ENCODE measurements around the gene PPP2R2B. TPM values are rescaled to one million over a fixed set of nuclear protein-coding genes. Genes with fewer than 3 reads are reported as not detected.

PPP2R2B gene
- total and polyA plus RNA-seq, 11 donors = 0.03 to 2.9 (median 0.30) TPM; not detected in 1

DNA sequence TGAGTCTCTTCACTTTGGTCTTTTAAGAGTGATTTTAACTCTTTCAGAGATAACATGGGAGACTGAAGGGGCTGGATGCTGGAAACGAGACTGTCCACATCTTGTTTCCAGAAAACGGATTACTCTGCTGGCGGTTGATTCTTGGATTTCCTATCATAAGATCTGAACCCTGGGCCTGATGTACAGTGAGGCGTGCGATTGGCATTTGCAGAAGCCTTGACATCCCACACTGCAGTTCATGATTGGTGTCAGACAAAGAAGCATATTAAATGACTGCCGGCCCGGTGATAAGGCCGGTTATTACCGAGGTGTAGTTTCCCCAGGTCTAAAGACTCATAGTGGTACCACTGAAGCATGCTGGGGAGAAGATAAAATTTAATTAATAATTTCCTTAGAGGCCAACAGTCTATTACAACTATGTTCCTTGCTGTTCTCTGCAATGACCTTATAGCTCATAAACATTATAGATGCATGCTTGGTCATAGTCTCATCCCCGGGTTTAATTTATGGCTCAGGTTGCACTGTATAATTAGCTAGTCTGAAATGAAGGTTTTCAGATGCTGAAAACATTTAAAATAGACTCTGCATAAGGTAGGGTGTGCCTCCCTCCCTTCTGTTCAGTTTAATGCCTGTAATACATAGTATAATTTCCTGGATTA is 99.2 kb downstream of the PPP2R2B start:
- no peaks in the 10 kb centered on the region for H3K27me3 ChIP-seq
- DNase-seq (no peak), ATAC-seq (no peak)
- WGBS, 4 donors = 72 to 81% (median 79%) methylated on average over 10 of the region's 10 CpGs
- TF ChIP-seq, protein P1, sequence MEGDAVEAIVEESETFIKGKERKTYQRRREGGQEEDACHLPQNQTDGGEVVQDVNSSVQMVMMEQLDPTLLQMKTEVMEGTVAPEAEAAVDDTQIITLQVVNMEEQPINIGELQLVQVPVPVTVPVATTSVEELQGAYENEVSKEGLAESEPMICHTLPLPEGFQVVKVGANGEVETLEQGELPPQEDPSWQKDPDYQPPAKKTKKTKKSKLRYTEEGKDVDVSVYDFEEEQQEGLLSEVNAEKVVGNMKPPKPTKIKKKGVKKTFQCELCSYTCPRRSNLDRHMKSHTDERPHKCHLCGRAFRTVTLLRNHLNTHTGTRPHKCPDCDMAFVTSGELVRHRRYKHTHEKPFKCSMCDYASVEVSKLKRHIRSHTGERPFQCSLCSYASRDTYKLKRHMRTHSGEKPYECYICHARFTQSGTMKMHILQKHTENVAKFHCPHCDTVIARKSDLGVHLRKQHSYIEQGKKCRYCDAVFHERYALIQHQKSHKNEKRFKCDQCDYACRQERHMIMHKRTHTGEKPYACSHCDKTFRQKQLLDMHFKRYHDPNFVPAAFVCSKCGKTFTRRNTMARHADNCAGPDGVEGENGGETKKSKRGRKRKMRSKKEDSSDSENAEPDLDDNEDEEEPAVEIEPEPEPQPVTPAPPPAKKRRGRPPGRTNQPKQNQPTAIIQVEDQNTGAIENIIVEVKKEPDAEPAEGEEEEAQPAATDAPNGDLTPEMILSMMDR (IDR thresholded peaks at IDR 0.05) = no peak
- no peak for TF ChIP-seq POLR2A (IDR thresholded peaks at IDR 0.05)
- no peak overlapping the region for H3K4me3 ChIP-seq
- H3K4me1 ChIP-seq = no peaks in the 10 kb centered on the region
- H3K9me3 ChIP-seq = peaks cover 0 to 18% (median 0%) of the 10 kb centered on the region in 12 donors
- H3K36me3 ChIP-seq = no peaks in the 10 kb centered on the region
- no peak overlapping the region for H3K27ac ChIP-seq
- intact Hi-C loops (cut with DNase I) = no loop called here

- no peaks in the 10 kb centered on the region for H3K4me1 ChIP-seq
- no peak overlapping the region for H3K27ac ChIP-seq
- no peak for DNase-seq
- intact Hi-C loops (cut with DNase I) = no loop called here
- H3K9me3 ChIP-seq = peaks cover 0 to 18% (median 0%) of the 10 kb centered on the region in 12 donors
- TF ChIP-seq, protein P1 (IDR thresholded peaks at IDR 0.05) = no peak
- TF ChIP-seq POLR2A (IDR thresholded peaks at IDR 0.05) = no peak
- H3K36me3 ChIP-seq = no peaks in the 10 kb centered on the region
- WGBS, 4 donors = 43 to 57% (median 50%) methylated on average over 3 of the region's 3 CpGs
- no peak for ATAC-seq
- no peaks in the 10 kb centered on the region for H3K27me3 ChIP-seq
- no peak overlapping the region for H3K4me3 ChIP-seq
These were observed 99.8 kb downstream of the PPP2R2B start for GRCh38 chr5:146778795-146779194.

DNA sequence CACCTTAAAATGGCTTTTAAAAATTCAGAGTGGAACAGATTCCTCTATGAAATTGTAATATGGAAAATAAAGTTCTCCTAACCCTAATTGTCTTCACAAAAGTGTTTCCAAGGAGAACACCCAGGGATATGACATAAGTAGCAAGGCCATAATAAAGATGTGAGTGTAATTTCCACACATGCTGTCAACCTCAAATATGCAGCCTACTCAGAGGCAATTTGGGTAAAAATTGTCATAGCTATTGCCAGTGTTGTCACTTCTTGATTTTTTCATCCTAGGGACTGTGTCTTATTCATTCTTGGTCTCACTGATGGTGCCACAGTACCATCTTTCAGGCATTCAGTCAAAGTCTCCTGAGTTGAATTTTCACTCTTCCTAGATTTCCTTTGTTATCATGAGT is 100.3 kb downstream of the PPP2R2B start:
- Histone ChIP-seq H3K4me3 (no peak overlapping the region), H3K36me3 (no peaks in the 10 kb centered on the region), H3K9me3 (peaks cover 0 to 18% (median 0%) of the 10 kb centered on the region in 12 donors), H3K4me1 (no peaks in the 10 kb centered on the region), H3K27ac (no peak overlapping the region), H3K27me3 (no peaks in the 10 kb centered on the region)
- DNase-seq (no peak), ATAC-seq (no peak)
- TF ChIP-seq, protein P1 (IDR thresholded peaks at IDR 0.05) = no peak
- TF ChIP-seq POLR2A (IDR thresholded peaks at IDR 0.05) = no peak
- intact Hi-C loops (cut with DNase I) = no loop called here

GRCh38 chr5:146772881-146773466 is 105.6 kb downstream of the PPP2R2B start:
- no peak for ATAC-seq
- WGBS, 4 donors = 61 to 70% (median 63%) methylated on average over 3 of the region's 3 CpGs

More at GRCh38 chr5:146772881-146773466, 105.6 kb downstream of the PPP2R2B start:
- Histone ChIP-seq H3K4me3 (no peak overlapping the region), H3K27ac (no peak overlapping the region), H3K4me1 (no peaks in the 10 kb centered on the region), H3K36me3 (no peaks in the 10 kb centered on the region), H3K27me3 (no peaks in the 10 kb centered on the region), H3K9me3 (peaks cover 0 to 18% (median 0%) of the 10 kb centered on the region in 12 donors)
- intact Hi-C loops (cut with DNase I) = no loop called here
- no peak for DNase-seq
- no peak for TF ChIP-seq POLR2A (IDR thresholded peaks at IDR 0.05)
- TF ChIP-seq, protein P1 (IDR thresholded peaks at IDR 0.05) = no peak

Measured in heart left ventricle (tissue), 16 donors.